HuH-7.5 (cell line): Measurements from ENCODE around the gene VMO1.

Experiments
- DNase-seq: peaks from one replicate; pipeline ENCODE4 v3.0.0; 2011; ENCODE audit warnings: low spot score

VMO1 gene

GRCh38 chr17:4800462-4801196 is 14.5 kb upstream of the VMO1 start:
- no peak for DNase-seq

DNA sequence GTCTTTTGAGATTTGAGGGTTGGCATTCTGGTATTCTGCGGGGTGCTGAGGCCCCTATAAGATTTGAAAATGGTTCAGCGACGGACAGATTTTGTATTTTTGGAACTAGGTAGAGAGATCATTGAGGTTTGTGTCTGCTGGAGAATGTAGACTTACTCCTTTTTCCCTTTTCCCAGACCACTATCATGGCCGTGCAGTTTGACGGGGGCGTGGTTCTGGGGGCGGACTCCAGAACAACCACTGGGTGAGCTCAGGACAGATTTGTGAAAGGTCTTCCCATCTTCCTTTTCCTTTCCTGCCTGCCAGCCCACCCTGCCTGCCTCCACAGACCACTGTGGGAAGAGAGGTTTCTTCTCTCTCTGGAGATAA is 10.4 kb upstream of the VMO1 start:
- no peak for DNase-seq

DNA sequence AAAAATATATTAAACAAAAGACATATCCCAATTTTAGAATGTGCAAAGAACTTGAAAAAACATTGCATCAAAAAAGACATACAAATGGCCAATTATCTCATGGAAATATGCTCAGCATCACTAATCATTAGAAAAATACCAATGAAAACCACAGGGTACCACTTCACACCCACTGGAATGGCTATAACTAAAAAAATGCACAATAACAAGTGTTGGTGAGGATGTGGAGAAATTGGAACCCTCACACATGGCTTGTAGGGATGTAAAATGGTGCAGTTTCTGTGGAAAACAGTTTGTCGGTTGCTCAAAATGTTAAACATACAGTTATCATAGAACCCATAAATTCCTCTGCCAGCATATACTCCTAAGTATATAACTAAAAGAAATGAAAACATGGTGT is 9.0 kb upstream of the VMO1 start:
- no peak for DNase-seq

DNA sequence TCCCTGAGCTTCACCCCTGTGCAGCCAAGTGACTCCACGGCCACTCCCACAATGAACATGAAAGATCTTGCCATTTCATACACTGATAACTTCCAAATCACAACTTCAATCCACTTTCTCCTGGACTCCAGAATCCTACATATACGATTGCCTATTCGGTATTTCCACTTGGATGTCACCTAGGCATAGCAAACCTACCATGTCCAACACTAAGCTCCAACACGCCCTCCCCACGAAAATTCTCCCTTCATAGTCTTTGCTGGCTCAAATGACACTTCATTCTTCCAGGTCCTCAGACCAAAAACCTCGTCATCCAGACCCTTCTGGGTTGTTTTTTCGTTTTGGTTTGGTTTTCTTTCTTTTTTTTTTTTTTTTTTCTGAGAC is 4.5 kb upstream of the VMO1 start:
- no peak for DNase-seq

GRCh38 chr17:4789951-4790704 is 4.0 kb upstream of the VMO1 start:
- peak; percentile 83 for DNase-seq

GRCh38 chr17:4789701-4789950 is 3.5 kb upstream of the VMO1 start:
- DNase-seq, result no peak

GRCh38 chr17:4788807-4789700 is 2.9 kb upstream of the VMO1 start, which contains the start of gene GLTPD2:
GLTPD2 (plus strand) TSS chr17:4788964; CDS start chr17:4789012, 48 bp downstream.
- DNase-seq, result peak; percentile 78

DNA sequence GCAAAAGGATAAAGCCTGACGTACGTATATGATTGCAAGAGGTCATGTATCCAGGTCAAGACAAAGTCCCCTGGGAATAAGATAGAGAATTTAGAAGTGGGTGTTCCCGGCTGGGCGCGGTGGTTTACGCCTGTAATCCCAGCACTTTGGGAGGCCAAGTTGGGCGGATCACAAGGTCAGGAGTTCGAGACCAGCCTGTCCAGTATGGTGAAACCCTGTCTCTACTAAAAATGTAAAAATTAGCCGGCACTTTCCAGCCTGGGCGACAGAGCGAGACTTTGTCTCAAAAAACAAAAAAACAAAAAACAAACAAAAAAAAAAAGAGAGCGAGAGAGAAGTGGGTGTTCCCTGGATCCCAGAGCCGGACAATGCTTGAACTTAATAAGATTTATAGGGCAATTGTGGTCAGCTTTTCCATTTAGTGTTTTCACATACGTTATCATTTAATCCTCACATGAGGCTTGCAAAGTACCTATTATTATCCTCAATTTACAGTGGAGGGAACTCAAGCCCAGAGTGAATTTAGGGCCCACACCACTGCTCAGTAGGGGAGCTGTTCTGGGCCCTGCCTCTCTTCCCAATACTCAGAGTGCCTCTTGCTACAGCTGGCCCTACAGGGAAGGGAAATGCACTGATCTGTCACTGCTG is 2.1 kb upstream of the VMO1 start:
- no peak for DNase-seq

DNA sequence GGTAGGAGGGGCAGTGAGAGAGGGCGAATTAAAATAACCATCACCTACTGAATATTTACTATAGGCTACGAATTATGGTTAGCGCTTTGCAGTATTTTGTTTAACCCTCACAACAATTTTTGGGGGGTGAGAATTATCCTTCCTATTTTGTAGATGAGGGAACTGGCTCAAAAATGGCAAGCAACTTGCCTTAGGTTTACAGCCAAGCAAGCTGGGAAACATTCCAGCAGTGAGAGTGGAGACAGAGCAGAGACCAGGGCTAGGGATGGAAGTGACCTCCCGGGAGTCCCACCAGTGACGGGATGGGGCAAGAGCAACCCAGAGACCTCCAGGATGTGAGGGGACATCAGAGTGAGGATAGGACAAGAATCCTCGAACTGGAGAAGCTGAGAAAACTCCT is 352 bp upstream of the VMO1 start:
- no peak for DNase-seq

DNA sequence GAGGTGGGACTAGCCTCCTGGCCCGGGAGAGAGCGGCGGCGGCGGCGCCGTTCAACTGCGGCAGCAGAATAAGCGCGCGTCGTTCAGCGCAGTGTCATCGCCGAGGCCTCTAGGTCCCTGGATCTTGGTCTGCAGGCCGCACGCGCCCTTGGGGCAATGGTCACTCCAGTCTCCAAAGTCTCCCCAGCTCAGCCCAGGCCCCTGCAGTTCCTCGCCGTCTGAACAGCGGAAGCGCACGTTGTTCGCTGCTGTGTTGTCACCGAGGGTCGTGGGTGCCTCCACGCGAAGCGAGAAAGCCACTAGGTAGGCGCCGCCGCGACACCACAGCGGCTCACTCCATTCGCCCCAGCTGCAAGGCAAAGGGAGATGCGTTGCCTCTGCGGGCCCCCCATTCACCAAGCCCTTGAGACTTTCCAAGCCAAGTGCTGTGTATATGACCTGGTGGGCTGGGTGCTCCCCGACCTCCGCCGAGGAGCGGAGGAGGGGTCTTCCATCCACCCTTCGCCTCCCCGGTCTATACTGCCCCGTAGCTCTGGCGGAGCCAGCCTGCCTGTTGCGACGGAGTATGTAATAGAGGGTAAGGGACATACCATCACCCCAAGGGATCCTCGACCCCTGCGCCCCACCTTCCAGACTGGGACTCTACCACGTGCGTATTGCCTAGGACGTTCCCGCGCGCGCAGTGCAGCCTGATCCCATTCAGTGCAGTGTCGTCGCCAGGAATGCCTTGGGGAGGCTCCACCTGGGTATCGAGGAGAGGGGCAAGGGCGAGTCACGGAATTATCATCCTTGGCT is 656 bp downstream of the VMO1 start:
- no peak for DNase-seq

- DNase-seq, result no peak
Measured at GRCh38 chr17:4782652-4783051, 3.5 kb downstream of the VMO1 start.

DNA sequence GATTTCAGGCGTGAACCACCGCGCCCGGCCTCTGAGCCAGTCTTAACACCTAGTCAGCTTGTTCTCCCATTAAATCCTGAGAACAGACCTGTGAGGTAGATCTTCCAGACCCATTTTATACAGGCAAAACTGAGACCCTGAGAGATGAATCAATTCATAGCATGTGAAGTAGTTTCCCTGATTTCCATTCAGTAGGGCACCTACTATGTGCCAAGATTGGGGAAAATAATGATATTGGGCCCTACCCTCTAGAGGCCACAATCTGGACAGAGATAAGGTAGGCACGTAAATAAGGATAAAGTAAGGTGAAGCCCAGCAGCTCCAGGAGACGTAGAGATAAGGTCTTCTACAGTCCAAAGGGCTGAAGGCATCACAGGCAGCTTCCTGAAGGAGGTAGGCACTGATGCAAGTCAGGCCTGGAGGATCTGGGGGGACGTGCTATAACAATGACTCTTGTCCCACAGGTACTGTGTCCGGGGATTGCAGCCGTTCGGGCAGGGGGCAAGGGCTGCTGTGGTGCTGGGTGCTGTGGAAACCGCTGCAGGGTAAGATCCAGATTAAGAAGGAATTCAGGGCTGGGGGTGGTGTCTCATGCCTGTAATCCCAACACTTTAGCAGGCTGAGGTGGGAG is 5.7 kb downstream of the VMO1 start:
- DNase-seq, result no peak

GRCh38 chr17:4777969-4778760 is 8.0 kb downstream of the VMO1 start:
- DNase-seq, result peak; percentile 49

- no peak for DNase-seq
Measured at GRCh38 chr17:4772235-4772613, 13.9 kb downstream of the VMO1 start.

DNA sequence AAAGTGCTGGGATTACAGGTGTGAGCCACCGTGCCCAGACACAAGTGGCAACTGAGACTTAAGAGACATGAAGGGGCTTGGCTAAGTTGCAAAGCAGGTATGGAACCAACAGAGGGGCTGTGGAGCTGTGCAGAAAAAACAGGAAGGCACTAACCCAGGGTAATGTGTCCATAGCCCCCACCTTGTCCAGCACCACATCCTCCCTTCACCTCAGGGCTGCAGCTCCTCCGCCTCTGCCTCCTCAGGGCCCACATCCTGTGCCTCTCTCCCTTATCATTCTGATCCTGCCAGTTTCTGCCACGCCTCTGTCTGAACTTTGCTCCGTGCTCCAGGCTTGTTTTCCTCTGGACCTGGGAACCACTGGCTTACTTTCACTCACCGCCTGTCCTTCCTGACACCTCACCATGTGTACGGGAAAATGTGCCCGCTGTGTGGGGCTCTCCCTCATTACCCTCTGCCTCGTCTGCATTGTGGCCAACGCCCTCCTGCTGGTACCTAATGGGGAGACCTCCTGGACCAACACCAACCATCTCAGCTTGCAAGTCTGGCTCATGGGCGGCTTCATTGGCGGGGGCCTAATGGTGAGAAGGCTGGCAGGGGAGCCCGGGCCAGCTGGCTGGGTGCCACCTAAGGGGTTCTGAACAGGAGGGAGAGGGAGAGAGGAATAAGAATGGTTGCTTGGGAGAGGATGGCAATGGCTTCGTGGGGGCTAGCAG is 14.5 kb downstream of the VMO1 start, which contains the start of gene TM4SF5:
TM4SF5 (plus strand) TSS at position 368 of the 716 bp plus-strand sequence; CDS start at position 405, 37 bp downstream.
- no peak for DNase-seq

- no peak for DNase-seq
Measured at GRCh38 chr17:4769628-4770027, 16.5 kb downstream of the VMO1 start.

GRCh38 chr17:4768298-4768697 is 17.9 kb downstream of the VMO1 start:
- DNase-seq, result no peak

- no peak for DNase-seq
Measured at GRCh38 chr17:4766723-4767122, 19.4 kb downstream of the VMO1 start.

DNA sequence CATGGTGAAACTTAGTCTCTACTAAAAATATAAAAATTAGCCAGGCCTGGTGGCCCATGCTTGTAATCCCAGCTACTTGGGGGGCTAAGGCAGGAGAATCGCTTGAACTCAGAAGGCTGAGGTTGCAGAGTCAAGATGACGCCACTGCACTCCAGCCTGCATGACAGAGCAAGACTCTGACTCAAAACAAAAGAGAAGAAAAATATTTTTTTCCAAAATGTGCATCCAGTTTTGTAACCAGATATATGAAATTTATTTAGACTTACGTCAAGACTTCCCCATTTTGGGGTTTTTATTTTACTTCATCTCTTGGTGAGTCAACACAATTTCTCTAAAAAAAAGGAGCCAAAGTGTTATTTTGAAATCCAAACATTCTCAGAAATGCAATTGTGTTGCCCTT is 20.0 kb downstream of the VMO1 start:
- no peak for DNase-seq

GRCh38 chr17:4764595-4764994 is 21.6 kb downstream of the VMO1 start:
- DNase-seq, result no peak
